ENCODE data around the gene DHX35. TPM values are rescaled to one million over a fixed set of nuclear protein-coding genes. Genes with fewer than 3 reads are reported as not detected.

Gene DHX35
- total RNA-seq, 1 experiment from 2014 or later: 12.2 TPM

- intact Hi-C loops (cut with micrococcal nuclease; ENCODE audit: unreplicated experiment) (no loop called here), in situ Hi-C loops (cut with HindIII; ENCODE audit: low pct_unique_long_range_greater_than_20kb, low sequenced_read_pairs) (no loop called here)
- no peak for DNase-seq (ENCODE audit: low read depth, low spot score)
- Histone ChIP-seq H3K27me3 (ENCODE audit: control insufficient read depth, insufficient read depth, low read length) (no peaks in the 10 kb centered on the region), H3K36me3 (ENCODE audit: control insufficient read depth, insufficient read depth, low read length) (no peaks in the 10 kb centered on the region; the same call in none of the 2 replicates), H3K9me3 (ENCODE audit: control insufficient read depth, insufficient read depth, low read depth, low read length) (no peaks in the 10 kb centered on the region), H3K4me3 (ENCODE audit: low read depth in 2 of 2, low read length in 2 of 2) (no peak overlapping the region), H3K4me1 (ENCODE audit: control insufficient read depth, insufficient read depth, low read length) (peaks cover 16% of the 10 kb centered on the region), H3K27ac (ENCODE audit: low read length) (no peak overlapping the region)
- no peak for TF ChIP-seq CTCF (IDR thresholded peaks at IDR 0.05)
- no peak for TF ChIP-seq SIN3A (IDR thresholded peaks at IDR 0.05; ENCODE audit: borderline replicate concordance, insufficient read depth, low read depth, low read length)
- TF ChIP-seq TCF7L2 (IDR thresholded peaks at IDR 0.05; ENCODE audit: low read depth, low read length): no peak
- TF ChIP-seq POLR2AphosphoS5 (IDR thresholded peaks at IDR 0.05; ENCODE audit: low read depth, low read length): no peak
- TF ChIP-seq REST (IDR thresholded peaks at IDR 0.05; ENCODE audit: insufficient read depth in 1 of 2, low read depth in 2 of 2, low read length in 1 of 2): no peak
- no TSS peak for BruUV-seq (replicated peaks)
- ChIA-PET POLR2A (no interaction called here), CTCF (no interaction called here)
- no peak for ATAC-seq
These were observed 30.2 kb upstream of the DHX35 start for GRCh38 chr20:38931984-38932383.

GRCh38 chr20:38932457-38933120, 29.6 kb upstream of the DHX35 start:
- POLR2A ChIA-PET: no interaction called here

More at GRCh38 chr20:38932457-38933120, 29.6 kb upstream of the DHX35 start:
- DNase-seq (ENCODE audit: low read depth, low spot score): no peak
- H3K9me3 ChIP-seq (ENCODE audit: control insufficient read depth, insufficient read depth, low read depth, low read length): no peaks in the 10 kb centered on the region
- no peaks in the 10 kb centered on the region; the same call in 1 of the 2 replicates for H3K36me3 ChIP-seq (ENCODE audit: control insufficient read depth, insufficient read depth, low read length)
- ATAC-seq: no peak
- H3K27ac ChIP-seq (ENCODE audit: low read length): peak overlapping the region; percentile 14; the same call in 1 of the 2 replicates
- BruUV-seq (replicated peaks): no TSS peak
- TF ChIP-seq REST (IDR thresholded peaks at IDR 0.05; ENCODE audit: insufficient read depth in 1 of 2, low read depth in 2 of 2, low read length in 1 of 2) (no peak), CTCF (IDR thresholded peaks at IDR 0.05) (no peak), SIN3A (IDR thresholded peaks at IDR 0.05; ENCODE audit: borderline replicate concordance, insufficient read depth, low read depth, low read length) (no peak), POLR2AphosphoS5 (IDR thresholded peaks at IDR 0.05; ENCODE audit: low read depth, low read length) (no peak), TCF7L2 (IDR thresholded peaks at IDR 0.05; ENCODE audit: low read depth, low read length) (no peak)
- H3K4me1 ChIP-seq (ENCODE audit: control insufficient read depth, insufficient read depth, low read length): peaks cover 16% of the 10 kb centered on the region
- CTCF ChIA-PET: no interaction called here
- no peak overlapping the region for H3K4me3 ChIP-seq (ENCODE audit: low read depth in 2 of 2, low read length in 2 of 2)
- H3K27me3 ChIP-seq (ENCODE audit: control insufficient read depth, insufficient read depth, low read length): no peaks in the 10 kb centered on the region
- in situ Hi-C loops (cut with HindIII; ENCODE audit: low pct_unique_long_range_greater_than_20kb, low sequenced_read_pairs): no loop called here
- intact Hi-C loops (cut with micrococcal nuclease; ENCODE audit: unreplicated experiment): no loop called here

Measured in Panc1 (cell line).